Ishikawa (cell line): ENCODE results near the gene ABHD17C.

ENCODE experiments used
- CEBPB ChIP-seq: IDR thresholded peaks from 2 replicates; pipeline ENCODE4 v1.6.1; 2012
- CREB1 ChIP-seq: IDR thresholded peaks from 2 replicates; pipeline ENCODE4 v1.6.1; 2012; ENCODE audit warnings: low read depth
- EGR1 ChIP-seq: IDR thresholded peaks from 2 replicates; pipeline ENCODE4 v1.6.1; 2012
- FOXM1 ChIP-seq: IDR thresholded peaks from 2 replicates; pipeline ENCODE4 v1.6.1; 2012; ENCODE audit warnings: low read depth, borderline replicate concordance
- MAX ChIP-seq: IDR thresholded peaks from 2 replicates; pipeline ENCODE4 v1.6.1; 2012
- NFIC ChIP-seq: IDR thresholded peaks from 2 replicates; pipeline ENCODE4 v1.6.1; 2012
- RAD21 ChIP-seq: IDR thresholded peaks from 2 replicates; pipeline ENCODE4 v1.6.1; 2012; ENCODE audit warnings: low read depth
- REST ChIP-seq: IDR thresholded peaks from 2 replicates; pipeline ENCODE4 v1.6.1; 2012; ENCODE audit warnings: low read depth, mild to moderate bottlenecking
- TAF1 ChIP-seq: IDR thresholded peaks from 2 replicates; pipeline ENCODE4 v1.6.1; 2012; ENCODE audit warnings: low read depth, mild to moderate bottlenecking
- TCF12 ChIP-seq: IDR thresholded peaks from 2 replicates; pipeline ENCODE4 v1.6.1; 2012; ENCODE audit warnings: low read depth
- USF1 ChIP-seq: IDR thresholded peaks from 2 replicates; pipeline ENCODE4 v1.6.1; 2012
- YY1 ChIP-seq: IDR thresholded peaks from 2 replicates; pipeline ENCODE4 v1.6.1; 2012; ENCODE audit warnings: low read depth

- no peak for TF ChIP-seq MAX
- TF ChIP-seq RAD21, result no peak
- no peak for TF ChIP-seq YY1
- no peak for TF ChIP-seq NFIC
- TF ChIP-seq TAF1, result no peak
- no peak for TF ChIP-seq REST
- no peak for TF ChIP-seq EGR1
- no peak for TF ChIP-seq FOXM1
- TF ChIP-seq TCF12, result no peak
- TF ChIP-seq CEBPB, result no peak
- no peak for TF ChIP-seq CREB1
- TF ChIP-seq USF1, result no peak
Observed at GRCh38 chr15:80753161-80753560, 58.1 kb downstream of the ABHD17C start.
